ENCODE measurements around the gene CCDC8. TPM values are rescaled to one million over a fixed set of nuclear protein-coding genes. Genes with fewer than 3 reads are reported as not detected.
A peak's percentile ranks its signal among the peaks of the same experiment; 100 is the strongest.

Gene CCDC8
- total and polyA plus RNA-seq, 12 donors: 6.3 to 74.0 (median 34.4) TPM

GRCh38 chr19:46427518-46428045 is 14.2 kb upstream of the CCDC8 start:
- H3K9me3 ChIP-seq (replicated peaks in 1 of 3): no peaks in the 10 kb centered on the region
- no peak for TF ChIP-seq CTCF (IDR thresholded peaks at IDR 0.05)
- TF ChIP-seq POLR2A (IDR thresholded peaks at IDR 0.05): no peak
- peaks cover 10 to 31% of the 10 kb centered on the region in 2 donors for H3K4me1 ChIP-seq (replicated peaks in 1 of 2)
- no peaks in the 10 kb centered on the region for H3K36me3 ChIP-seq (replicated peaks in 1 of 2)
- intact Hi-C loops (cut with DNase I): no loop called here
- H3K4me3 ChIP-seq: no peak overlapping the region
- H3K27ac ChIP-seq: no peak overlapping the region
- DNase-seq: peak in 1 of 7 donors; percentile 35
- H3K27me3 ChIP-seq: no peaks in the 10 kb centered on the region
- WGBS, 4 donors: 87 to 91% (median 88%) methylated on average over 17 of the region's 17 CpGs

DNA sequence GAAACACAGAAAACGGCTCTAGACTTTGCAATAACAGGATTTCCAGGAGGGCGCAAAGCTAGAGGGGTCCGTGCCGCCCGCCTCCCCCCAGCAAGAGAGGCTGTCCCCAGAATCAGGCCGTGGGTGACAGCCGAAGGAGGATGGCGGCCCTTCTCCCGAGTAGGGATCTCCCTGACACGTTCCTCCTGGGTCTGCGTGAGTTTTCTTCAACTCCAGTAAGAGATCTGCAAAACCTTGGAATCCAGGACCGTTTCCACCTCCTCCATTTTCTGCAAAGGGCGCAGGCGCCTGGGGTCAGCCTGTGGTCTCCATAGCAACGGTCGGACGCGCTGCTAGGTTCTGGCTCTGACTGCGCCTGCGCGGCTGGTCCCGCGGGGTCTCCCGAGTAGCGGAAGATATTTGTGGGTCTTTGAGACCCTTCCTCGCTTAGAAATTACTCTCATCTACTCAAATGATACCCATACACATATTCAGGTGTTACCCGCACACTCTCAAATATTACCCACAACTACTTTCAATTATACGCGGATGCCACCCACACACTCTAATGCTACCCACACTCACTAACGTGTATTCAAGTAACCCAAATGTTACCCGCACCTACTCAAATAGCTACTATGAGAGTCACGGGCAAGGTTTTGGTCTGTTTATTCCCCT is 13.3 kb upstream of the CCDC8 start:
- TF ChIP-seq POLR2A (IDR thresholded peaks at IDR 0.05): peak in 1 of 2 donors; percentile 10
- TF ChIP-seq CTCF (IDR thresholded peaks at IDR 0.05): no peak
- intact Hi-C loops (cut with DNase I): no loop called here
- Histone ChIP-seq H3K4me3 (peak overlapping the region in 2 of 4 donors; percentile 28 to 76), H3K36me3 (replicated peaks in 1 of 2) (no peaks in the 10 kb centered on the region), H3K4me1 (replicated peaks in 1 of 2) (peaks cover 10 to 31% of the 10 kb centered on the region in 2 donors), H3K9me3 (replicated peaks in 1 of 3) (no peaks in the 10 kb centered on the region), H3K27me3 (no peaks in the 10 kb centered on the region), H3K27ac (peak overlapping the region; percentile 66 to 84 (median 78))
- WGBS, 4 donors: 2 to 3% (median 3%) methylated on average over 18 to 32 of the region's 32 CpGs
- DNase-seq: peak; percentile 85 to 92 (median 88)

- 1 to 18% (median 3%) methylated on average over 9 to 10 of the region's 10 CpGs for WGBS, 4 donors
- Histone ChIP-seq H3K27me3 (no peaks in the 10 kb centered on the region), H3K4me3 (peak overlapping the region in 2 of 4 donors; percentile 28 to 76), H3K9me3 (replicated peaks in 1 of 3) (no peaks in the 10 kb centered on the region), H3K27ac (peak overlapping the region; percentile 66 to 84 (median 78)), H3K4me1 (replicated peaks in 1 of 2) (peaks cover 10 to 31% of the 10 kb centered on the region in 2 donors), H3K36me3 (replicated peaks in 1 of 2) (no peaks in the 10 kb centered on the region)
- intact Hi-C loops (cut with DNase I): no loop called here
- DNase-seq: peak in 5 of 7 donors; percentile 46 to 66 (median 56)
- TF ChIP-seq POLR2A (IDR thresholded peaks at IDR 0.05): no peak
- no peak for TF ChIP-seq CTCF (IDR thresholded peaks at IDR 0.05)
Measured at GRCh38 chr19:46426035-46426505, 12.7 kb upstream of the CCDC8 start.

- no peak for DNase-seq
- Histone ChIP-seq H3K4me3 (no peak overlapping the region), H3K27me3 (no peaks in the 10 kb centered on the region), H3K27ac (no peak overlapping the region), H3K4me1 (replicated peaks in 1 of 2) (peaks cover 5 to 21% of the 10 kb centered on the region in 2 donors), H3K36me3 (replicated peaks in 1 of 2) (no peaks in the 10 kb centered on the region), H3K9me3 (replicated peaks in 1 of 3) (no peaks in the 10 kb centered on the region)
- 63 to 76% (median 72%) methylated on average over 5 of the region's 5 CpGs for WGBS, 4 donors
- intact Hi-C loops (cut with DNase I): no loop called here
- TF ChIP-seq CTCF (IDR thresholded peaks at IDR 0.05) (no peak), POLR2A (IDR thresholded peaks at IDR 0.05) (no peak)
Measured at GRCh38 chr19:46423188-46423587, 9.8 kb upstream of the CCDC8 start.
